AG04450 (cell line): ENCODE results near the gene B4GALT7. TPM values are rescaled to one million over a fixed set of nuclear protein-coding genes. Genes with fewer than 3 reads are reported as not detected.
A peak's percentile ranks its signal among the peaks of the same experiment; 100 is the strongest.

Source experiments
- CTCF ChIA-PET: fragments of 300-600, 350-600 bp; formaldehyde crosslinking; extraction: SDS; loops from one replicate; lab custom pipeline; 2022; ENCODE audit warnings: antibody characterized with exemption, inconsistent platforms; lab: Charles Lee
- POLR2A ChIA-PET: fragments of 350-600 bp; formaldehyde crosslinking; extraction: SDS; loops from one replicate; lab custom pipeline; 2021; ENCODE audit warnings: antibody characterized with exemption, inconsistent platforms; lab: Yijun Ruan, JAX
- DNase-seq: peaks from one replicate; pipeline ENCODE4 v3.0.0-alpha.2; 2011; ENCODE audit warnings: low read depth, low spot score
- H3K27ac ChIP-seq: one replicate; pipeline ENCODE4 v1.5.1; 2012; ENCODE audit warnings: low read depth, low read length, control low read depth
- H3K27me3 ChIP-seq: one replicate; pipeline ENCODE4 v1.6.0; 2012; ENCODE audit warnings: low read length; ENCODE audit not compliant: control insufficient read depth, insufficient read depth
- H3K4me3 ChIP-seq: 2 replicates; pipeline ENCODE4 v1.5.1; 2011; ENCODE audit warnings: mild to moderate bottlenecking, low read depth, low read length, control low read depth
- H3K9me3 ChIP-seq: 2 replicates; pipeline ENCODE4 v1.5.1; 2012; ENCODE audit warnings: low read length; ENCODE audit not compliant: control insufficient read depth, insufficient read depth
- CTCF ChIP-seq: IDR thresholded peaks from 2 replicates; pipeline ENCODE4 v1.5.1; 2011; ENCODE audit warnings: low read depth, low read length, control low read depth, inconsistent platforms
- polyA plus RNA-seq: library from polyadenylated mRNA; depleted of rRNA; stranded (reverse); fragments of >200 nt; gene quantifications from 2 replicates; pipeline ENCODE4 v1.2.3, GENCODE V29; 2011

Gene B4GALT7
- polyA plus RNA-seq, 1 experiment = 18.3 TPM

- no peak for DNase-seq
- POLR2A ChIA-PET = interaction anchor here (2.1 kb wide), 1 partner anchor 63 kb away, joined by 5 read pairs; no protein-coding TSS in a partner anchor
- TF ChIP-seq CTCF = no peak
- CTCF ChIA-PET = no interaction called here
- H3K9me3 ChIP-seq = no peaks in the 10 kb centered on the region
- H3K4me3 ChIP-seq = peak overlapping the region; percentile 83
- no peak overlapping the region for H3K27ac ChIP-seq
- no peaks in the 10 kb centered on the region for H3K27me3 ChIP-seq
Measured at GRCh38 chr5:177601126-177601525, 1.2 kb downstream of the B4GALT7 start.

DNA sequence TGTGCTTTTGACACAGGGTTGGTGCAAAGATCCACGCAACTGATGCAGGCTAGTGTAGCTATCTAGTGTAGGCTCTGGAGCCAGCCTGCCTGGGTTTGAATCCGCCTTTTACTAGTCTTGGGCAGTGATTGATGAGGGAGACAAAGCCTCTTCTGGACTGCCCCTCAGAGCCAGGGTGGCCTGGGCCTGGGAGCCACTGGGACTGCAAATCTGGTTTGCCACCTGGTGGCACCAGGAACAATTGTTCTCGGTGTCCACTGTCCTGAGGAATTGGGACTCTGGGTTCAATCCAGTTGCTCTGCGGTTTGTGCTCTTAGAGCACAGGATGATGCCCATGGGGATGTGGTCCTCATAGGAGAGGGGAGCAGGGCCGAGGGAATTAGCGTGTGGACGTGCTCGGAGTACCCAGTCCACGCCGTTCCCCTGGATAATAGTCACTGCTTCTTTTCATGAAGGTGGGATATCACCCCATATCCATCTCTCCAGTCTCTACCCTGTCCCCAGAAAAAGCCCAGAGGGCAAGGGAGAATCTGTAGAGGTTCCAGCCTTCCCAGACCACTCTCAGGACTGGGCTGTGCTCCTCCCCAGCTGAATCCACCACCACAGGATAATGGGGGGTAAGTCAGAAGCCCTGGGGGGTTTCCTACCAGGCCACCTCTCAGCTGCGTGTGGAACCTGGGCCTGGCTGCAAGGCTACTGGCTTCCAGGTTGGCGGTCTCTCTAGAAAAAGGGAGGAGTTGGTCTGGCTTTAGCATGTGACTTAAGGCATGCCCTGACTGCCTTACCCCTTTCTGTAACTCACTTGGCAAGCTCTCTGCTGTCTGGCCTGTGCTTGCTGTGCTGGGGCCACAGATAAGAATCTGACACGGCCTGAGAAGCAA lies 1.9 kb downstream of the B4GALT7 start:
- POLR2A ChIA-PET = no interaction called here
- CTCF ChIA-PET = interaction anchor here (0.5 kb wide), 1 partner anchor 9 kb away, joined by 3 read pairs; no protein-coding TSS in a partner anchor
- H3K4me3 ChIP-seq = no peak overlapping the region
- H3K27ac ChIP-seq = no peak overlapping the region
- DNase-seq = no peak
- no peak for TF ChIP-seq CTCF
- no peaks in the 10 kb centered on the region for H3K27me3 ChIP-seq
- H3K9me3 ChIP-seq = no peaks in the 10 kb centered on the region

DNA sequence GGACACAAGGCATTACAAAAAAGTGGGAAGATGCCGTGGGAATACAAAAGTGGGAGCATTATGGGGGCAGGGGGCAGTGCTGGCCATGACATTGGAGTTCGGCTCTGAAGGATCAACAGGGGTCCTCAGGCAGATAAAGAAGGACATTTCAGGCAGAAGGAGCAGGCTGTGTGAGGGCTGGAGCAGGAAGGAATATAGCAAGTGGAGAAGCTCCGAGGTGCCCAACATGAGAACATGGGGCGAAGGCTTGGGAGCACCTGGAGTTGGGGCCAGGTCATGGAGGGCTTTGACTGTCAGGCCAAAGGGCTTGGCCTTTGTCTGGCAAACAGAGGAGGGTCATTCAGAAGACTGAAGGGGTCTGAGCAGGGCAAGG lies 2.5 kb downstream of the B4GALT7 start:
- H3K4me3 ChIP-seq = no peak overlapping the region
- no peak for DNase-seq
- no peak overlapping the region for H3K27ac ChIP-seq
- CTCF ChIA-PET = interaction anchor here (0.5 kb wide), 1 partner anchor 10 kb away, joined by 3 read pairs; no protein-coding TSS in a partner anchor
- no peaks in the 10 kb centered on the region; the same call in 1 of the 2 replicates for H3K9me3 ChIP-seq
- no peak for TF ChIP-seq CTCF
- POLR2A ChIA-PET = no interaction called here
- no peaks in the 10 kb centered on the region for H3K27me3 ChIP-seq

DNA sequence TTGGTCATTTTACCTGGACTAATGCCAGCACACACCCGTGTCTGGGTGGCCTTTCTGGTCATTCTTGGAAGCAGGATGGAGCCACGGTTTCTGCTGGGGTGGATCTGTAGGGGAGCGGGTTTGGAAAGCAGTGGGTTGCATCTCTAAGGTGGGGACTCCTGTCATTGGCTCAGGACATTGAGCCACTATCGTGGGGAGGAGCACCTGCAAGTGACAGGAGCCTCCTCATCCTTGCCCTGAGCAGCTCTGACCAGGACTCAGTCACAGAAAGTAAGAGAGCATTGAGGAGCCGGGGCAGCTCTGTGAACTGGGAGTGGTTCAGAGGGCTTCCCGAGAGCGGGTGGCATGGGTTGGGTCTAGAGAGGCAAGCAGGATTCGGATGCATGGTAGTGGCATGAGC lies 3.7 kb downstream of the B4GALT7 start:
- no peak for DNase-seq
- H3K4me3 ChIP-seq = no peak overlapping the region
- TF ChIP-seq CTCF = no peak
- ChIA-PET CTCF (no interaction called here), POLR2A (no interaction called here)
- no peaks in the 10 kb centered on the region for H3K27me3 ChIP-seq
- H3K27ac ChIP-seq = no peak overlapping the region
- no peaks in the 10 kb centered on the region; the same call in 1 of the 2 replicates for H3K9me3 ChIP-seq

DNA sequence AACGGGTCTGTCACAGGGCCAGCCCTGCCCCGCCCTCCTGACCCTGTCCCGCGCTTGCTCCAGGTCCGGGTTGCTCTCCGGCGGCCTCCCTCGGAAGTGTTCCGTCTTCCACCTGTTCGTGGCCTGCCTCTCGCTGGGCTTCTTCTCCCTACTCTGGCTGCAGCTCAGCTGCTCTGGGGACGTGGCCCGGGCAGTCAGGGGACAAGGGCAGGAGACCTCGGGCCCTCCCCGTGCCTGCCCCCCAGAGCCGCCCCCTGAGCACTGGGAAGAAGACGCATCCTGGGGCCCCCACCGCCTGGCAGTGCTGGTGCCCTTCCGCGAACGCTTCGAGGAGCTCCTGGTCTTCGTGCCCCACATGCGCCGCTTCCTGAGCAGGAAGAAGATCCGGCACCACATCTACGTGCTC lies 4.2 kb downstream of the B4GALT7 start:
- no peak overlapping the region for H3K27ac ChIP-seq
- ChIA-PET CTCF (interaction anchor here (1.3 kb wide), 1 partner anchor 11 kb away, joined by 3 read pairs; no protein-coding TSS in a partner anchor), POLR2A (no interaction called here)
- DNase-seq = no peak
- H3K9me3 ChIP-seq = no peaks in the 10 kb centered on the region; the same call in 1 of the 2 replicates
- H3K4me3 ChIP-seq = no peak overlapping the region
- H3K27me3 ChIP-seq = no peaks in the 10 kb centered on the region
- no peak for TF ChIP-seq CTCF
